Spinal cord (tissue), 10 donors: ENCODE results near the gene ATPAF2. TPM values are rescaled to one million over a fixed set of nuclear protein-coding genes. Genes with fewer than 3 reads are reported as not detected.

Experiments
- DNase-seq, 6 donors: peaks; one replicate each; pipeline versions ENCODE4 v3.0.0 to v3.0.0-alpha.2; 2013 to 2015; ENCODE audit warnings: low spot score in 6 of 6, low read depth in 4 of 6
- H3K27ac ChIP-seq: one replicate; pipeline ENCODE4 v1.5.1; 2013; ENCODE audit warnings: low read depth, low read length, control low read depth
- H3K27me3 ChIP-seq: one replicate; pipeline ENCODE4 v1.6.1; 2013; ENCODE audit warnings: low read length; ENCODE audit not compliant: control insufficient read depth, insufficient read depth
- H3K36me3 ChIP-seq: one replicate; pipeline ENCODE4 v1.6.1; 2013; ENCODE audit warnings: low read length; ENCODE audit not compliant: control insufficient read depth, insufficient read depth
- H3K4me1 ChIP-seq: one replicate; pipeline ENCODE4 v1.6.1; 2013; ENCODE audit warnings: low read length; ENCODE audit not compliant: control insufficient read depth, insufficient read depth
- H3K4me3 ChIP-seq: one replicate; pipeline ENCODE4 v1.5.1; 2013; ENCODE audit warnings: low read depth, low read length, control low read depth
- H3K9me3 ChIP-seq: one replicate; pipeline ENCODE4 v1.6.1; 2013; ENCODE audit warnings: low read length; ENCODE audit not compliant: control insufficient read depth, insufficient read depth
- WGBS: methylation state at CpG from one replicate; pipeline ENCODE4 v1.1.5; 2013; ENCODE audit warnings: missing lambda C conversion rate; ENCODE audit not compliant: insufficient coverage; 5-methylcytosine and 5-hydroxymethylcytosine counted together
- polyA plus RNA-seq, 2 donors: library from polyadenylated mRNA; unstranded; fragments of 120-200 nt; gene quantifications; one replicate each; pipeline ENCODE4 v1.2.1, GENCODE V29; 2013; ENCODE audit not compliant: insufficient read length in 2 of 2
- total RNA-seq, 2 donors: library from RNA; depleted of rRNA in 1 of 2; stranded (reverse); fragments of 120-200 nt in 1 of 2; fragments of >200 nt in 1 of 2; gene quantifications; one replicate each; pipeline versions ENCODE4 v1.2.3 to v1.2.4, GENCODE V29; 2013 to 2014
- donor health status: healthy.

Gene ATPAF2
- total and polyA plus RNA-seq, 4 donors = 22.8 to 31.5 (median 26.3) TPM

- H3K4me1 ChIP-seq = peaks cover 7% of the 10 kb centered on the region
- DNase-seq = peak in 1 of 6 donors; percentile 85
- H3K27me3 ChIP-seq = no peaks in the 10 kb centered on the region
- no peak overlapping the region for H3K27ac ChIP-seq
- H3K9me3 ChIP-seq = no peaks in the 10 kb centered on the region
- peaks cover 14% of the 10 kb centered on the region for H3K36me3 ChIP-seq
- 40% methylated on average over 1 of the region's 8 CpGs for WGBS
- H3K4me3 ChIP-seq = no peak overlapping the region
These were observed 9.9 kb downstream of the ATPAF2 start for GRCh38 chr17:18028952-18029540.

GRCh38 chr17:18028114-18028951 lies 10.6 kb downstream of the ATPAF2 start:
- H3K27ac ChIP-seq = no peak overlapping the region

GRCh38 chr17:18027280-18027679 lies 11.7 kb downstream of the ATPAF2 start:
- H3K27me3 ChIP-seq = no peaks in the 10 kb centered on the region
- peaks cover 14% of the 10 kb centered on the region for H3K36me3 ChIP-seq
- no peak overlapping the region for H3K27ac ChIP-seq
- no peak for DNase-seq
- H3K4me1 ChIP-seq = peaks cover 7% of the 10 kb centered on the region
- 100% methylated on average over 1 of the region's 6 CpGs for WGBS
- H3K9me3 ChIP-seq = no peaks in the 10 kb centered on the region
- H3K4me3 ChIP-seq = no peak overlapping the region

More at GRCh38 chr17:18028114-18028951, 10.6 kb downstream of the ATPAF2 start:
- peak in 1 of 6 donors; percentile 78 for DNase-seq
- Histone ChIP-seq H3K4me1 (peaks cover 7% of the 10 kb centered on the region), H3K4me3 (no peak overlapping the region), H3K36me3 (peaks cover 14% of the 10 kb centered on the region), H3K9me3 (no peaks in the 10 kb centered on the region), H3K27me3 (no peaks in the 10 kb centered on the region)
- WGBS = 80% methylated on average over 4 of the region's 11 CpGs

GRCh38 chr17:18025945-18026776 lies 12.8 kb downstream of the ATPAF2 start:
- Histone ChIP-seq H3K4me1 (peaks cover 7% of the 10 kb centered on the region), H3K36me3 (peaks cover 15% of the 10 kb centered on the region), H3K9me3 (no peaks in the 10 kb centered on the region), H3K27me3 (no peaks in the 10 kb centered on the region), H3K27ac (no peak overlapping the region), H3K4me3 (no peak overlapping the region)
- WGBS = 54% methylated on average over 6 of the region's 11 CpGs
- peak in 2 of 6 donors; percentile 64 to 82 for DNase-seq

- Histone ChIP-seq H3K4me1 (peaks cover 7% of the 10 kb centered on the region), H3K4me3 (no peak overlapping the region), H3K36me3 (peaks cover 19% of the 10 kb centered on the region), H3K27ac (no peak overlapping the region), H3K27me3 (no peaks in the 10 kb centered on the region), H3K9me3 (no peaks in the 10 kb centered on the region)
- no peak for DNase-seq
- 71% methylated on average over 1 of the region's 5 CpGs for WGBS
These were observed 13.6 kb downstream of the ATPAF2 start for GRCh38 chr17:18025241-18025944.

- Histone ChIP-seq H3K4me1 (peaks cover 17% of the 10 kb centered on the region), H3K36me3 (peaks cover 29% of the 10 kb centered on the region), H3K9me3 (no peaks in the 10 kb centered on the region), H3K27ac (no peak overlapping the region), H3K4me3 (no peak overlapping the region), H3K27me3 (no peaks in the 10 kb centered on the region)
- 100% methylated on average over 3 of the region's 5 CpGs for WGBS
- no peak for DNase-seq
These were observed 17.6 kb downstream of the ATPAF2 start for GRCh38 chr17:18021372-18021771.

GRCh38 chr17:18020971-18021370 lies 18.0 kb downstream of the ATPAF2 start:
- no peaks in the 10 kb centered on the region for H3K27me3 ChIP-seq
- H3K27ac ChIP-seq = no peak overlapping the region
- H3K36me3 ChIP-seq = peaks cover 27% of the 10 kb centered on the region
- peaks cover 17% of the 10 kb centered on the region for H3K4me1 ChIP-seq
- 100% methylated on average over 6 of the region's 6 CpGs for WGBS
- H3K4me3 ChIP-seq = no peak overlapping the region
- DNase-seq = no peak
- H3K9me3 ChIP-seq = no peaks in the 10 kb centered on the region

- H3K9me3 ChIP-seq = no peaks in the 10 kb centered on the region
- DNase-seq = no peak
- WGBS = 71% methylated on average over 1 of the region's 2 CpGs
- peaks cover 17% of the 10 kb centered on the region for H3K4me1 ChIP-seq
- H3K27me3 ChIP-seq = no peaks in the 10 kb centered on the region
- H3K36me3 ChIP-seq = peaks cover 27% of the 10 kb centered on the region
- H3K27ac ChIP-seq = no peak overlapping the region
- H3K4me3 ChIP-seq = no peak overlapping the region
These were observed 19.2 kb downstream of the ATPAF2 start for GRCh38 chr17:18019838-18020154.

DNA sequence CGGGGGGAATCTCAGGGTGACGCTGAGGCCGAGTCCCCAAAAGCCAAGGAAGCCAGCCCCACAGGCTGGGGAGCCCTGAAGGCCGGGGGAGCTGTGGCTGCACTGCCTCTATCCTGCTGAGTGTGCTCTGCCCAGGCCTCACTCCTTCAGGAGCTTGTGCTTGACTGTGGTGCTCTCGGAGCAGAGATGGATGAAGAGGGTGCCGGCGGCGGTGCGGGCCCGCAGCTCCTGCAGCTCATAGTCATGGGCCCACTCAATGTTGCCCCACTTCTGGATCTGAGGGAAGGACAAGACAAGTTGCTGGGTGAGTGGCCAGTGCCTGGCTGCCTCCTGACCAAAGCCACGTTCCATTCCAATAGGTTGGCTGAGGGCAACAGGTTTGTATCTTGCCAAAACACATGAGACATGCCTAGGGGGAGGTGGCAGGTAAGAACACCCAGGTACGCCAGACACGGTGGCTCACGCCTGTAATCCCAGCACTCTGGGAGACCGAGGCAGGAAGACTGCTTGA lies 20.5 kb downstream of the ATPAF2 start:
- Histone ChIP-seq H3K4me1 (peaks cover 17% of the 10 kb centered on the region), H3K4me3 (no peak overlapping the region), H3K27ac (no peak overlapping the region), H3K27me3 (no peaks in the 10 kb centered on the region), H3K36me3 (peaks cover 23% of the 10 kb centered on the region), H3K9me3 (no peaks in the 10 kb centered on the region)
- no peak for DNase-seq
- 95% methylated on average over 13 of the region's 15 CpGs for WGBS
